Activated T-helper 1 cell treated with Interleukin-2 at 50 U/mL for 16 hours (primary cell): ENCODE data around the gene ADAM17.
A peak's percentile ranks its signal among the peaks of the same experiment; 100 is the strongest.
"Not testable (repeated sequence)": the region's sequence is repeated elsewhere in the genome, so short reads cannot be mapped to it uniquely, and the experiment has no call there.

ENCODE experiments used
- DNase-seq: peaks from one replicate; pipeline ENCODE4 v3.0.0-alpha.2; 2020; ENCODE audit warnings: low read depth

The ADAM17 gene

DNA sequence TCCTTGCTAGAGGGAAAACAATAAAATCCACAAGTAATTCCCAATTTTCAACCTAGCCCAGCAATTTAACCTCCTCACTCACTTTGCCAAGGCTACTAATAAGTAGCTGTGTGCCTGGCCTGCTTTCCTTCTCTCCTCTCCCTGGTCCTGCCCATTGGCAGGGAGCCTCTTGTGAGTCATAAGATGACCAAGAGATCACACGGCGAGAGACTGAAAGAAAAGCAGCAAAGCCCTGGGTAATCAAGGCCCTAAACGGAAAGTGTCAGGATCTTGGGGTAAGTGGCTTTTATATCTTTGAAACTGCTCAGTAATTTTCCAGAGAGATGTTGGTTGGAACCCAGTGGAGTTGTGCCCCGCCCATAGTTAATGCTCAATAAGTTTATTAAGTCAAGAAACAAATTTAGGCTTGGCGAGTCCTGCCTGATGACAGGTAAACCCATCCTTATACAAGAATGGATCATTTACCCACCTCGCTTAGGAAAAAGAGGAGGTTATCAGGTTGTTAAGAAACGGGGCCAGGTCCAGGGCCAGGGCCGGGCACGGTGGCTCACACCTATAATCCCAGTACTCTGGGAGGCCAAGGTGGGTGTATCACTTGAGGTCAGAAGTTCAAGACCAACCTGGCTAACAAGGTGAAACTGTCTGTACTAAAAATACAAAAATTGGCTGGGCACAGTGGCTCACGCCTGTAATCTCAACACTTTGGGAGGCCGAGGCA lies 10.0 kb upstream of the ADAM17 start:
- no peak for DNase-seq

DNA sequence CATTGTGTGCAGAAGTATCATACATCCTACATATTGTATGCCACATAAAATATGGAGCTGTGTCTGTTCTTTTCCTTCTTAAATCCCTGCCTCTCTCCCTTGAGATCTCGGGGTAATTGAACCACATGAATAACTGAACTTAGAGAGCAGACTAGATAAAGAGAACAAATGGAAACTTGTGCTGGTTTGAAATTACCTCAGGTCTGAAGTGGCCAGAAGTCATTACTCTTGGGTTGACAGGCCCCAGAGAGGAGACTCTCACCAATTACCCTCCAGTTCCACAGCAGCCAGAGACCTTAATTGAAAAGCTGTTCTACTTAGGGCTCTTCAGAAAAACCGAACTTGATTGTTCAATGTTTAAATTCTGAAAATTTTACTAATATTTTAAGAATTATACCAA lies 5.0 kb upstream of the ADAM17 start:
- DNase-seq: no peak

DNA sequence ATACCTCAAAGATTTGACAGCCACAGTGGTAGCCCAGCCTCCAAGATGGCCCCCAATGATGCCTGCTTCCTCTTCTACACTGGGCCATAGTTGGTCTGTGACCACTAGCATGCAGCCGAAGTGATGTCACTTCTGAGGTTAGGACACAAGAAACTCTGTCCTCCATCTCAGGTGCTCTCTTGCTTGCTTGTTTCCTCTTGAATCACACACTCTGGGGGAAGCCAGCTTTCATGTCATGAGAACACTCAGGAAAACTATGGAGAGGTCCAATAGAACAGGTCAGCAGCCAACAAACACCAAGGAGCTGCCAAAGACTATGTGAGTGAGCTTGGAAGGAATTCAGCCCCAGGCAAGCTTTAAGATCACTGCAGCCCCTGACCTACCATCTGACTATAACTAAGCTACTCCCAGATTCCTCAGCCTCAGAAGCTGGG lies 3.3 kb upstream of the ADAM17 start:
- no peak for DNase-seq

DNA sequence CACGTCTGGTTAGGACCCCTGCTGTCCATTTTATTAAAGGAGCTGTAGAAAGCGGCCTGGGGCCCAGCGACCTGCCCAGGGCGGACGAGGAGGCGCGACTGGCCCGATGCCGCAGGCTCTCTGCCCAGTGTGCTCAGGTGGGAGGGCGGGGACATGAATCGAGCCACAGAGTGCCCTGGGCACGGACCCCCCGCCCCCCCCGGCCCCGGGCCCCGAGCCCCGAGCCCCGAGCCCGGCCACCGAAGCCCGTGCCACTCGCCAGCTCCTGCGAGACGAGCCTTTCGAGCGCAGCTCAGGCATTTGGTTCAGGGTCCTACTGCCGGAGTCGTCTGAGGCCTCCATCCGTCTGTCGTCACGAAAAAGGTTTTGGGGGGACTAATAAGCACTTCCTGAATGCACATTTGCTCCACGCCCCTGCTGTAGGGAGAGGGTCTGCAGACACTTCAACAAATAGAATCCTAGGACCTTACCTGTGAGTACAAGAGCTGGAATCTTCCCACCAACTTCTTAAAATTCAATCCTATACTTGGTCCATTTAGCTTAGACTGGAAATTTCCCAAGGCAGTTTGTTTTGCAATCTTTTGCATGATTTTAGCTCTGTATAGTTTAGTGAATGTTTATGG lies 602 bp upstream of the ADAM17 start:
- DNase-seq: no peak

DNA sequence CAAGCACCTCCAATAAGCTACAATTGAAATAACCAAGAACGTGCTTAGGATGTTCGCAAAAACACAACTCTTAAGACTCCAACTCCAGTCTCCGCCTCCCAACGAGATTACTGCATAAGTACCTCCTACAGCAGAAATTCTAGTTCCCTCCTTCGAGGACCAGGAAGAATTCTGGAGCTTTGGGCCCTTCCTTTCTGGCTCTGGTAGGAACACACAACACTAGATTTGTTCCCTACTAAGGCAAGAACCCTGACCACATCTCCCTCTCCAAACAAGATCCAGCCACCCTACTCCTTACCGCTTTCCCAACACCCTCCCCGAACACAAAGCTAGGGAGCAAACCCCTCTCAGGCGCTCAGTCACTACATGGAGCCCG lies 721 bp downstream of the ADAM17 start:
- peak; percentile 3 for DNase-seq

DNA sequence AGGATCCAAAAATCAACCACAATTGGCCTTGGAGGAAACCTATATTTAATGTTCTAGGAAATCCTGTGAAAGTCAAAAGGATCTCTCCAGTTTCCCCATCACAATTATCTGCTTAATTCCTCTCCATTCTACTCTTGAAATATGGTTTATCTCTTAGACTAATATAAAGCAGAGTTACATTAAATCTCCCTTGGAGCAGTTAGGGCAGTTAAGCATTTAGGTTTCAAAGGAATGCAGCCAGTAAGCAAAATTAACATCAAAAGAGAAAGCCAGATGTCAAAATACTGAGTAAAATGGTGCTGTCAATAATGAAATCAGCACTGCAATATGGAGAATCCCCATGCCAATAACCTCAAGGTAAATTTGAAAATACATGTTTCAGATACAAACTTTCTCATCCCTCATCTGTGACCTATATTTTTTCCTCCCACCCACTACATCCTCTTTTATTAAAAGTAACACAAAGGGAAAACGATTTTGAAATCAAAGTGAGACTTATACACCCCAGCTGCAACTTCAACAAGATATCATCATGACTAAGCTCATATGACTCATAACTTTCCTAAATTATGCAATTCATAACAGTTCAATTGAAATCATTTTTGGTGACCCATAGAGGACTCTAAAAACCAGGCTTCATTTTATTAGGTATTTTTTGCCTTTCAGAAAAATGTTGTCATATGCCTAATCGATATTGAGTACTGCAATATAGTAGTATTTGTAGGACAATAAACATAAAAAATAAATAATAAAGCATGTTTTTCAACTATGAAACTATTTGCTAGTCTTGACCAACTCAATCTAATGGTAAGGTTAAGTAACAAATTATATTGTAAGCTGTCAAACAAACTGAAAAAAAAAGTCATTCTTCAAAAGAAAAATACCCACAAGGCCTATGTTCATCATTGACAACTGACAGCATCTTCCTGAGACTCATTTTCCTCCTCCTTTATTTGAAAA lies 3.1 kb downstream of the ADAM17 start:
- no peak for DNase-seq

DNA sequence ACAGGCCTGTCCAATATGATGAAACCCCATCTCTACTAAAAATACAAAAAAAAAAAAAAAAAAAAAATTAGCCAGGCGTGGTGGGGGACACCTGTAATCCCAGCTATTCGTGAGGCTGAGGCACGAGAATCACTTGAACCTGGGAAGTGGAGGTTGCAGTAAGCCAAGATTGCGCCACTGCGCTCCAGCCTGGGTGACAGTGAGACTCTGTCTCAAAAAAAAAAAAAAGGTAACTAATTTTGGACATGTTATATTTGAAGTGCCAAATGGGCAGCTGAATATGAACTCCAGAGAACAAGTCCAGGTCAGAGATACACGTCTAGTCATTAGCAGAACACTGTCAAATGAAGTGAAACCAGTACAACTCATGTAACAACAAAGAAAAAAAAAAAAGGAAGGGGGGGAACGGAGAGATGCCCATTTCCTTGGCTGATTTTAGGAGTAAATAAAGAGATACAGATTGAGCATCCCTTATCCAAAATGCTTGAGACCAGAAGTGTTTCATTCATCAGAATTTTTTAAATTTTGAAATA lies 4.7 kb downstream of the ADAM17 start:
- DNase-seq: not testable (repeated sequence)

DNA sequence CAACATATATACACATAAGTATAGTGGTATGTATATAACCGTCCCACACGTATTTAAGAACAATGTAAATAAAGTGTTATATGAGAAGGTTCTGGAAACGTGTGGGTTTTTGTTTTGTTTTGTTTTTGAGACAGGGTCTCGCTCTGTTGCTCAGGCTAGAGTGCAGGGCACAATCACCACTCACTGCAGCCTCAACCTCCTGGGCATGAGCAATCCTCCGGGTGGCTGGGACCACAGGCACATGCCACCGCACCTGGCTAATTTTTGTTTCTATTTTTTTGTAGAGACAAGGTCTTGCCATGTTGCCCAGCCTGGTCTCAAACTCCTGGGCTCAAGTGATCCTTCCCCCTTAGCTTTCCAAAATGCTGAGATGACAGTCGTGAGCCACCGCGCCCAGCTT lies 6.2 kb downstream of the ADAM17 start:
- DNase-seq: no peak

DNA sequence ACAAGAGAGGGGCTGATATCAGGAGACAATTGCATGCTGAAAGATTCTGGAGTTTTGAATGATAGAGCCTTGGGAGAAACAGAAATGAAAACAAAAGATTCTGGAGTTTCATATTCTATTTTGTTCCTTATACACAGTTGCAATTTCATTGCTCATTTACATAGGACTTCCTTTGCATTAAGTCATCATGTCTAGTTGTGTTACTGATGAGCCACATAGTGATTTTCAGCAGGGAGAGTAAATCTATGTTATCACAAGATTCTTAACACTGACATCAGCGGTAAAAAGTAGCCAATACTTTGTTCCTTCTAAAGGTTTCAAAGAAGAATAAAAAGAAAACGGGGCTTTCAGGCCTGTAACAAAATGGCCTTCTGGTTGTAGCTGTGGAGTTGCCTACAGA lies 7.1 kb downstream of the ADAM17 start:
- DNase-seq: no peak

DNA sequence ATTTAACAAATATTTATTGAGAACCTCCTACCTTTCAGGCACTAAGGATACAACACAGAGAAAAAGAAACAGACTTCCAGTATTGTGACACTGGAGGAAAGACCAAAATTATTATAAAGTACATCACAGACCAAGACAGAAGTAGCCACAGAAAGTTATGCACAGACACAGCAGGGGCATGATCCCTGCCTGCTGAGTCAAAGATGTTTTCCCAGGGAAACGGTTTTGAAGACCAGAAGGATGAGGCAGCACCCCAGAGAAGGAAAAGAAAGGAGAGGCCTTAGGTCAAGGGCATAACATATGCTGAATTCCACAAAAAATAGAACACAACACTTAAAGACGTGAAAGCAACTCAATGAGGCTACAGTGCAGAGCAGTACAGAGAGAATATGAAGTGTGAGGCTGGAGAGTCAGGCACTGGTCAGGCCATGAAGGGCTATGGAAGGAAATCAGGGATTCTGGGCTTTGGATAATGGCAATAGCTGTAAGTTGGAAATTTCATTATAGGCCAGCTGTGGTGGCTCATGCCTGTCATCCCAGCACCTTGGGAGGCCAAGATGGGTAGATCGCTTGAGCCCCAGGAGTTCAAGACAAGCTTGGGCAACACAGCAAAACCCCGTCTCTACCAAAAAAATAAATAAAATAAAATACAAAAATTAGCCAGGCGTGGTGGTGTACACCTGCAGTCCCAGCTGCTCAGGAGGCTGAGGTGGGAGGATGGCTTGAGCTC lies 8.2 kb downstream of the ADAM17 start:
- DNase-seq: no peak

DNA sequence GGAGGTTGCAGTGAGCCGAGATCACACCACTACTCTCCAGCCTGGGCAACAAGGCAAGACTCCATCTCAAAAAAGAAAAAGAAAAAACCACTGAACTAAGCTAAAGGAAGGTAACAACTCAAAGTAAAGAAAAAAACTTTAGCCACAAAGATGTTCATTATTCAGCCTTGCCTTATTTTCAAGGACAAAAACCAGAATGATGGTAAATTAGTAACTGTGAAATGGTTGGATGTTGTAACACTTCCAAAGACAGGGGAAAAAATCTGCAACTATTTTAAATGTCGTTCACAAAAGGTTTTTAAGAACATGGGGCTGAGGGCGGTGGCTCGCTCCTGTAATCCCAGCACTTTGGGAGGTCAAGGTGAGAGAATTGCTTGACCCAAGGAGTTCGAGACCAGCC lies 10.1 kb downstream of the ADAM17 start:
- DNase-seq: no peak

DNA sequence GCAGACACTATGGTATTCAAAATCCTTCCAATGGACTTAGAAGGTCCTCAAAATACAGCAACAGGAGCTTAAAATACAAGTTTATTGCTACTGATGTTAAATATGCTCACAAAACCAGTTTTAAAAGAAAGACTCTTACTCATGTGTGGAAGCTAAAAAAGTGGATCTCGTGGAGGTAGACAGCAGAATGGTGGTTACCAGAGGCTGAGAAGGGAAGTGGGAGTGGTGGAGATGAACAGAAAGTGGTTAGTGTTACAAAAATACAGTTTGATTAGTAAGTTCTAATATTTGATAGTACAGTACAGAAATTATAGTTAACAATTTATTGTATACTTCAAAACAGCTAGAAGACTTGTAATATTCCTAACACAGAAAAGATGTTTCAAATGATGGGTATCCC lies 12.1 kb downstream of the ADAM17 start:
- no peak for DNase-seq

DNA sequence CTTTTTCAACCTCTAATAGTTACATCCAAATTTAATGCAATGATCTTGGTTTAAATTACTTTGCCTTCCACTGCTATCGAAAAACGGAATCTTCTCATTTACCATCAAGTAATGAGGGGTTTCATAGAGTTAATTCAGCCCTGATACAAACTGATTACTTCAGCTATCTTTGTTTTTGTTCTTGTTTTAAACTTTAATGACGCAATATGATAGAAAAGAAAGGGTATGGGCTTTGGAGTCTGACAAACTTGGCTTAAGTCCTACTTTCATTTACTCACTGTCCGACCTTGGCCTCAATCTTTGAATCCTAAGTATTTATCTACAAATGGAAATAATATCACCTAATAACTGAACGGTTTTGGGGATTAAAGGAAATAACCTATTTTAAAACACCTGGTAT lies 16.1 kb downstream of the ADAM17 start:
- DNase-seq: no peak

DNA sequence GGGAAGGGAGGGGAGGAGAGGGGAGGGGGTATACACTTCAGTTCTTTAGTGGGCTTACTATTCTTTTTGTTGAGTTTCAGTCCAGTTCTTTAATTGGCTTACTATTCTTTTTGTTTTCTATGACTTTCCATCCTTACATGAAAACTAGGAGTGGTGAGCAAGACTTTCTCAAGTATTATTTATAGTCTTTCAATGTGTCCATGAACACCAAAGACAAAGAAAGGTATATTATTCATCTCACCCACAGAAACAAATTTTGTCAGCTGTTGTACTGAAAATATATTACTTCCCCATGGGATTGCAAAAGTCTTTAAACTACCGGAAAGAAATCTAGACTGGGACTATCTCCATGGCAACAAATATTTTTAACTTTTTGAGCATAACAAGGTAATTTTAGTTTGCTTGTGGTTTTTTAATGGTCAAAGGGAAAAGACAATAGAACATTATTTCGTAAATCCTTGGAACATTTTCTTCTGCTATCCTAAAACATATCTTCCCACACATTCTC lies 17.6 kb downstream of the ADAM17 start:
- no peak for DNase-seq

DNA sequence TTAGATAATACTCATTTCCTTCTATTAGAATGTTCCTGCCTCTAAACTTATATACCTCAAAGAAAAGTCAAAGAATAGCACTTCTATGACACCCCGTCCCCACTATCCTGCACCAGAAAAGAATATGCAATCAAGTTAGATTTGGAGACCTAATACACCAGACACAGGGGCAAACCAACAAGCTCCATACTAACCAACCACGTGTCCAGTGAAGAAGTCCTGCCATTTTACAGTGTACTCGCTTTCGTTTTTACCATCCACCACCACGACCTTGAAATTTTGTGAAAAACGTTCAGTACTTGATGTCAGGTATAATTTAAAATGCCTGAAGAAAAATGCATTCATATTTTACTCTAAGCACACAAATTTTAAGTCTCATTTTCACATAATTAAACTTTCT lies 19.1 kb downstream of the ADAM17 start:
- no peak for DNase-seq

DNA sequence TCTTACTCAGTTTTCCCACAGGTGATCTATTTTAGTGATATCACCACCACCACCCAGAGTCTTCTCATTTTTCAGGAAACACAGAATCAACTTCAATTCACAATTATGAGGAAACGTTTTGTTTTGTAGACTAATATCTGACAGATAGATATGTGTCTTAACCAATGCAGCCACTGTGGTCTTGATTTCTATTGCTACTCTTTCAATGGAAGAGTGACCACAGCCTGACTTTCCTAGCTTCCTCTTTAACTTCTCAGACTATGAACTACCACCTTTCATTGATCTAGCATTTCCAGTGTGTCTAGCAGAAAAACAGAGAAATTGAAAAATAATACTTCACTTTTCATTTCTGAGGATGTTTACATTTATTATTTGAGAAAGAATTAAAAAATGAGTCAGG lies 20.5 kb downstream of the ADAM17 start:
- no peak for DNase-seq

DNA sequence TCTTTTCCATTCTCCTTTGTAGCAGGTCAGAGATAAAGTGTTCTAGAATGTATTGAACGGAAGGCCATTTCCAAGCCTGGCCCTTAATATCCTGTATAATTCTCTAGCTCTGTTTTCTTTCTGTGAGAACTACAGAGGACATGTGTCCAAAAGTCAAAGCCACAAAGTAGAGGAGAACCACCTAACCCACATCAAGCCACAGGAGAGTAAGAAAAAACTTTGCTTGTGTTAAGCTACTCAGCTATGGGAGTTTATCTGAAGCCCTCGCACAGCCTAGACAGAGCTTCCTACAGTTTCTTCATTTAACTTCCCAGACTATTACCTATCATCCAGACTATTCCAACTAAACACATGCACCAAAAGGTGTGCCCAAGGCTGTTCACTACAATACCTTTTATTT lies 22.0 kb downstream of the ADAM17 start:
- DNase-seq: no peak

DNA sequence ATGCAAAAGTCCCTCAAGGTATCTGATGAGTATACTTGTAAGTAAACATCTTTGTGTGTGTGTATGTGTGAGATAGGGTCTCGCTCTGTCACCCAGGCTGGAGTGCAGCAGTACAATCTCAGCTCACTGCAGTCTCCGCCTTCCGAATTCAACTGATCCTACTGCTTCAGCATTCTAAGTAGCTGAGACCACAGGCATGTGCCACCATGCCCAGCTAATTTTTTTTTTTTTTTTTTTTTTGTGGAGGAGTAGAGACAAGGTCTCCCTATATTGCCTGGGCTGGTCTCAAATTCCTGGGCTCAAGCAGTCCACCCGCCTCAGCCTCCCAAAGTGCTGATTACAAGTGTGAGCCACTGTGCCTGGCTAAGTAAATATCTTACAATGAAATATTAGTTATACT lies 23.2 kb downstream of the ADAM17 start:
- no peak for DNase-seq

DNA sequence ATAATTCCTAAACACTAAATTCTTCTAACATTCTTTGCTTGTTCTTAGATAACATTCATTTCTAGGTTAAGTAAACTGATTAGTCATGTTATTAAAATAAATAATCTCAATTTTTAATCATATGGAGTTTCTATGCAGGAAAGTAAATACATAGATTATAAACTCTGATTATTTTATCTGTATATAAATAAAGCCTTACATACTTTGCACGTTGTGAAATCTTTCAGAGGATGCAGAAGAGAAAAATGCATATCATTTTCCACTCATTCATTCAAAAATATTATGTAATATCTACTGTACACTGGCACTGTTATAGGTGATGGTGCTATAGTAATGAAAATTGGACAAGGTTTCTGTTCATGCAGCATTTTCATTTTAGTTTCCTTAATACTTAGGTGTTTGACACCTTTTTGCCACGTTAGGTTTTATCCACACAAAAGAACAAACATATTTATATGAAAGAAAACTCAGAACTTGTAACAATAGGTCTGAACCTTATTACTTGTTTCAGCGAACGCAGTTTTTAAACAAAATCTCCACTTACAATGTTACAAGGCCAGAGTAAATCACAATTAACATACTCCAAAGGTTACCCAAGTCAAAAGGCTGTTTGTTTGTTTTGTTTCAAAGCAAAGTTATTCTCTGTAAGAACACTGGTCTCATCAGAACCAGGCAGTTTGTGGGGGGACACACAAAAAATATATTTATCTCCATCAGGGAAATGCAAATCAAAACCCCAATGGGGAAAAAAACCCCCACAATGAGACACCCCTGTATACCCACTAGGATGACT lies 27.4 kb downstream of the ADAM17 start:
- no peak for DNase-seq

DNA sequence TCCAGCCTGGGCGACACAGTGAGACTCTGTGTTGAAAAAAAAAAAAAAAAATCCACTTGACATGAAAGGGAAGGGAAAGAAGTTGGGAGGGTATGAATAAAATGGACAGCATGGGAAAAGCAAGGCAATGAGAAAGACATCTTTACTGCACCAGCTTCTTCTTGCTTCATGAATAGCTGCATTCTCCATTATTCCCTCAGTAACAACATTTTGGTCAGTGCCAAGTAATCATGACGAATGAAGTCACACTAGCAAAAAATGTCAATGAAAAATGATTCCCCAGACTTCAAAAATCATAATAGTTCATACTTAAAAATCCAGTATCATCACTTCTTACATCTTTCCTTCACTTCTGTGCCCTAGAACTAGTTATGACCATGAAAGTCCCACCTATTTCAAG lies 30.4 kb downstream of the ADAM17 start:
- no peak for DNase-seq

DNA sequence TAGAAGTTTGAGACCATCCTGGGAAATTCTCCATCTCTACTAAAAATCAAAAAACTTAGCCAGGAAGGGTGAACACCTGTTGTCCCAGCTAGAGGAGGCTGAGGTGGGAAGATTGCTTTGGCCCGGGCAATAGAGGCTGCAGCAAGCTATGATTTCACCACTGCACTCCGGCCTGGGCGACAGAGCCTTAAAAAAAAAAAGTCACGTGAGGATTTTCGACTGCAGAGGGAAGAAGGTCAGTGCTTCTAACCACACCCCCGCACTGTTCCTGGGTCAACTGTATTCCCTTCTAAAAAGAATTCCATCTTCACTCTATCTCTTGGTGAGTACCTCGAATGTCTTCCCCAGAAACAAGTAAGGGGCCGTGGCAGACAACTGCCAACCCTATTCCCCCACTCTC lies 31.3 kb downstream of the ADAM17 start:
- DNase-seq: no peak
